ENCODE results near the gene C6orf47. TPM values are rescaled to one million over a fixed set of nuclear protein-coding genes. Genes with fewer than 3 reads are reported as not detected.
A peak's percentile ranks its signal among the peaks of the same experiment; 100 is the strongest.

Gene C6orf47
- total and polyA plus RNA-seq, 7 donors, result 13.5 to 36.0 (median 19.4) TPM

- intact Hi-C loops (cut with DNase I), result loop anchor here (2.0 kb wide), 2 partner anchors 29 to 31 kb away; partner anchors contain the start of gene PRRC2A (in 1 of the 2)
- peak; percentile 68 to 80 (median 70) for ATAC-seq
- peak in 1 of 2 donors; percentile 88 for DNase-seq
- Histone ChIP-seq H3K27ac (peak overlapping the region; percentile 98), H3K4me3 (peak overlapping the region; percentile 72), H3K36me3 (ENCODE audit: insufficient read depth in 1 of 2, low read depth in 1 of 2) (peaks cover 11 to 59% of the 10 kb centered on the region in 2 donors), H3K9me3 (no peaks in the 10 kb centered on the region), H3K27me3 (ENCODE audit: insufficient read depth in 3 of 3, low read length in 2 of 3) (no peaks in the 10 kb centered on the region), H3K4me1 (peaks cover 15% of the 10 kb centered on the region)
- TF ChIP-seq CTCF (IDR thresholded peaks at IDR 0.05), result no peak
- WGBS, 3 donors, result 1 to 2% (median 2%) methylated on average over 28 to 29 of the region's 29 CpGs
These were observed 8.9 kb downstream of the C6orf47 start for GRCh38 chr6:31651602-31652191.

- no peak for ATAC-seq
These were observed 15.3 kb downstream of the C6orf47 start for GRCh38 chr6:31645325-31645724.

GRCh38 chr6:31643818-31644454 is 16.6 kb downstream of the C6orf47 start:
- TF ChIP-seq CTCF (IDR thresholded peaks at IDR 0.05), result no peak
- H3K4me1 ChIP-seq, result no peaks in the 10 kb centered on the region
- H3K4me3 ChIP-seq, result no peak overlapping the region
- DNase-seq (no peak), ATAC-seq (peak in 2 of 4 donors; percentile 14 to 31)
- no peaks in the 10 kb centered on the region for H3K27me3 ChIP-seq (ENCODE audit: insufficient read depth in 3 of 3, low read length in 2 of 3)
- no peak overlapping the region for H3K27ac ChIP-seq
- H3K36me3 ChIP-seq (ENCODE audit: insufficient read depth in 1 of 2, low read depth in 1 of 2), result peaks cover 35 to 100% of the 10 kb centered on the region in 2 donors
- H3K9me3 ChIP-seq, result no peaks in the 10 kb centered on the region
- WGBS, 3 donors, result 80 to 83% (median 83%) methylated on average over 17 of the region's 17 CpGs
- intact Hi-C loops (cut with DNase I), result no loop called here

More at GRCh38 chr6:31645325-31645724, 15.3 kb downstream of the C6orf47 start:
- no peak for DNase-seq
- intact Hi-C loops (cut with DNase I), result no loop called here
- Histone ChIP-seq H3K4me3 (no peak overlapping the region), H3K9me3 (no peaks in the 10 kb centered on the region), H3K27ac (no peak overlapping the region), H3K4me1 (no peaks in the 10 kb centered on the region), H3K36me3 (ENCODE audit: insufficient read depth in 1 of 2, low read depth in 1 of 2) (peaks cover 30 to 100% of the 10 kb centered on the region in 2 donors), H3K27me3 (ENCODE audit: insufficient read depth in 3 of 3, low read length in 2 of 3) (no peaks in the 10 kb centered on the region)
- WGBS, 3 donors, result 92 to 96% (median 95%) methylated on average over 9 of the region's 9 CpGs
- TF ChIP-seq CTCF (IDR thresholded peaks at IDR 0.05), result no peak

GRCh38 chr6:31642798-31643570 is 17.6 kb downstream of the C6orf47 start:
- Histone ChIP-seq H3K36me3 (ENCODE audit: insufficient read depth in 1 of 2, low read depth in 1 of 2) (peaks cover 32 to 100% of the 10 kb centered on the region in 2 donors), H3K27ac (no peak overlapping the region), H3K4me3 (no peak overlapping the region), H3K27me3 (ENCODE audit: insufficient read depth in 3 of 3, low read length in 2 of 3) (no peaks in the 10 kb centered on the region), H3K4me1 (peaks cover 4% of the 10 kb centered on the region), H3K9me3 (no peaks in the 10 kb centered on the region)
- WGBS, 3 donors, result 81 to 89% (median 81%) methylated on average over 6 of the region's 6 CpGs
- intact Hi-C loops (cut with DNase I), result no loop called here
- TF ChIP-seq CTCF (IDR thresholded peaks at IDR 0.05), result no peak
- no peak for ATAC-seq
- no peak for DNase-seq
